Endothelial cell of umbilical vein (primary cell): ENCODE results near the gene TLE3. TPM values are rescaled to one million over a fixed set of nuclear protein-coding genes. Genes with fewer than 3 reads are reported as not detected.

Experiments
- BruUV-seq: library from RNA; stranded (reverse); fragments of 400-500 nt; replicated peaks from 2 replicates; lab custom pipeline; 2021; lab: Mats Ljungman, UMichigan
- CTCF ChIA-PET: fragments of 300-600, 350-600 bp; sonication (Branson Sonifier 250); formaldehyde crosslinking; loops from one replicate; lab custom pipeline; 2021; ENCODE audit warnings: antibody characterized with exemption, inconsistent platforms; lab: Charles Lee
- POLR2A ChIA-PET: fragments of 300-600, 350-600 bp; sonication (Branson Sonifier 250); formaldehyde crosslinking; loops from one replicate; lab custom pipeline; 2021; ENCODE audit warnings: antibody characterized with exemption, inconsistent platforms; lab: Charles Lee
- DNase-seq: peaks from one replicate; pipeline ENCODE4 v3.0.0-alpha.2; 2011; ENCODE audit warnings: low read depth, low spot score
- FAIRE-seq: peaks from 2 replicates; lab custom pipeline; 2011; peaks lifted over from hg19 to GRCh38; lab: Jason Lieb, UNC
- H2AFZ ChIP-seq: 2 replicates; pipeline ENCODE4 v1.6.0; 2012; ENCODE audit warnings: low read depth, low read length, control low read depth, inconsistent platforms
- H3K27ac ChIP-seq: 2 replicates; pipeline ENCODE4 v1.5.1; 2011; ENCODE audit warnings: low read depth, mild to moderate bottlenecking, control low read depth, low read length, moderate library complexity; ENCODE audit not compliant: insufficient read depth
- H3K27me3 ChIP-seq, 2 experiments: 2 replicates each; pipeline versions ENCODE4 v1.6.0 to v1.6.1; 2011; ENCODE audit warnings: low read length in 2 of 2, mixed read lengths in 1 of 2; ENCODE audit not compliant: control insufficient read depth in 2 of 2, insufficient read depth in 2 of 2
- H3K36me3 ChIP-seq, 2 experiments: 2 replicates in 1 of 2; 3 replicates in 1 of 2; pipeline ENCODE4 v1.5.1; 2011; ENCODE audit warnings: low read length in 2 of 2, mild to moderate bottlenecking in 1 of 2, moderate library complexity in 1 of 2; ENCODE audit not compliant: control insufficient read depth in 2 of 2, insufficient read depth in 2 of 2; ENCODE audit errors: extremely low read depth in 1 of 2
- H3K4me1 ChIP-seq: 3 replicates; pipeline ENCODE4 v1.5.1; 2011; ENCODE audit warnings: mild to moderate bottlenecking, low read length; ENCODE audit not compliant: control insufficient read depth, insufficient read depth; ENCODE audit errors: extremely low read depth
- H3K4me2 ChIP-seq: 2 replicates; pipeline ENCODE4 v1.6.1; 2011; ENCODE audit warnings: low read length, control low read depth, mixed read lengths; ENCODE audit not compliant: insufficient read depth
- H3K4me3 ChIP-seq, 3 experiments: fragments of 200-600 bp in 1 of 3; sonication (generic), shearing (Covaris generic) in 1 of 3; replicated peaks in 1 of 3; 2 replicates each; pipeline ENCODE4 v1.5.1; 2011 to 2016; ENCODE audit warnings: control low read depth in 3 of 3, low read length in 3 of 3, mild to moderate bottlenecking in 2 of 3, inconsistent platforms in 1 of 3, low read depth in 1 of 3, moderate library complexity in 1 of 3; ENCODE audit not compliant: insufficient read depth in 1 of 3
- H3K79me2 ChIP-seq: 2 replicates; pipeline ENCODE4 v1.6.0; 2012; ENCODE audit warnings: low read length, inconsistent platforms; ENCODE audit not compliant: control insufficient read depth, insufficient read depth
- H3K9ac ChIP-seq: replicated peaks from 2 replicates; pipeline ENCODE3; 2011; ENCODE audit warnings: low read length, control low read depth; ENCODE audit not compliant: insufficient read depth; ENCODE audit errors: extremely low read depth
- H3K9me1 ChIP-seq: replicated peaks from 3 replicates; pipeline ENCODE4 v1.6.0; 2011; ENCODE audit warnings: mild to moderate bottlenecking, low read length; ENCODE audit not compliant: control insufficient read depth, insufficient read depth; ENCODE audit errors: extremely low read depth
- H3K9me3 ChIP-seq: replicated peaks from 2 replicates; pipeline ENCODE4 v1.5.1; 2012; ENCODE audit warnings: low read length, inconsistent platforms; ENCODE audit not compliant: control insufficient read depth, insufficient read depth
- H4K20me1 ChIP-seq: replicated peaks from 2 replicates; pipeline ENCODE3; 2011; ENCODE audit warnings: mild to moderate bottlenecking, low read length; ENCODE audit not compliant: control insufficient read depth, insufficient read depth; ENCODE audit errors: extremely low read depth
- EZH2 ChIP-seq: IDR thresholded peaks from 2 replicates; pipeline ENCODE4 v1.6.1; 2012; ENCODE audit warnings: borderline replicate concordance, low read depth, mild to moderate bottlenecking, moderate library complexity, low read length, inconsistent platforms; ENCODE audit not compliant: severe bottlenecking
- FOS ChIP-seq: IDR thresholded peaks from 2 replicates; pipeline ENCODE4 v1.6.1; 2011; ENCODE audit warnings: mild to moderate bottlenecking, low read length, moderate library complexity, borderline replicate concordance; ENCODE audit not compliant: insufficient read depth
- GATA2 ChIP-seq: IDR thresholded peaks from 2 replicates; pipeline ENCODE4 v1.7.0; 2011; ENCODE audit warnings: low read depth, mild to moderate bottlenecking, moderate library complexity, mixed read lengths, low read length; ENCODE audit not compliant: insufficient read length, insufficient read depth
- JUN ChIP-seq: IDR thresholded peaks from 2 replicates; pipeline ENCODE4 v1.6.1; 2011; ENCODE audit warnings: borderline replicate concordance, low read depth; ENCODE audit not compliant: insufficient read length, insufficient read depth
- MYC ChIP-seq: IDR thresholded peaks from one replicate; pipeline ENCODE4 v1.6.1; 2011; ENCODE audit warnings: mild to moderate bottlenecking, low read depth, low read length
- POLR2A ChIP-seq: IDR thresholded peaks from 2 replicates; pipeline ENCODE4 v1.6.1; 2012; ENCODE audit warnings: low read depth, mild to moderate bottlenecking, control low read depth, low read length
- POLR2AphosphoS5 ChIP-seq: IDR thresholded peaks from 2 replicates; pipeline ENCODE4 v1.6.1; 2012; ENCODE audit warnings: low read depth, mild to moderate bottlenecking, control low read depth, low read length, moderate library complexity; ENCODE audit not compliant: insufficient read depth
- dilution Hi-C: fragments of 300-500 bp; cut with MboI; formaldehyde crosslinking; loops from one replicate; pipeline ENCODE4 v1.15.0; 2019; ENCODE audit warnings: low sequenced_read_pairs; ENCODE audit not compliant: extremely low pct_ligation_motif_present
- intact Hi-C: fragments of 100-400 bp; cut with micrococcal nuclease; formaldehyde crosslinking; loops from one replicate; pipeline ENCODE4 v1.10.0; 2022
- polyA plus RNA-seq, 4 experiments: library from polyadenylated mRNA; depleted of rRNA in 3 of 4; stranded (reverse) in 3 of 4; unstranded in 1 of 4; fragments of >200 nt; gene quantifications; 2 replicates each; pipeline versions ENCODE4 v1.2.1 to v1.2.3, GENCODE V29; 2011 to 2012; ENCODE audit warnings: missing spikeins in 1 of 4
- total RNA-seq: library from RNA; stranded (reverse); gene quantifications from 2 replicates; pipeline ENCODE4 v1.2.3, GENCODE V29; 2021
- TF ChIP-seq, protein P1 (sequence below): IDR thresholded peaks from 2 replicates; pipeline ENCODE4 v1.6.1; 2011; ENCODE audit not compliant: insufficient read depth, insufficient read length
- TF ChIP-seq, protein P2 (sequence below), 2 donors: IDR thresholded peaks; 1 replicate in 1 of 2; 2 replicates in 1 of 2; pipeline ENCODE4 v1.5.1; 2011; ENCODE audit warnings: low read length in 2 of 2, mild to moderate bottlenecking in 2 of 2, moderate library complexity in 2 of 2, control low read depth in 1 of 2, inconsistent platforms in 1 of 2, low read depth in 1 of 2; ENCODE audit not compliant: insufficient read depth in 1 of 2; ENCODE audit errors: extremely low read depth in 1 of 2

The TLE3 gene
- total and polyA plus RNA-seq, 2 donors (not counting 3 experiments of a cell fraction or from before 2014, with no cell fraction given): 40.5 to 56.9 TPM

DNA sequence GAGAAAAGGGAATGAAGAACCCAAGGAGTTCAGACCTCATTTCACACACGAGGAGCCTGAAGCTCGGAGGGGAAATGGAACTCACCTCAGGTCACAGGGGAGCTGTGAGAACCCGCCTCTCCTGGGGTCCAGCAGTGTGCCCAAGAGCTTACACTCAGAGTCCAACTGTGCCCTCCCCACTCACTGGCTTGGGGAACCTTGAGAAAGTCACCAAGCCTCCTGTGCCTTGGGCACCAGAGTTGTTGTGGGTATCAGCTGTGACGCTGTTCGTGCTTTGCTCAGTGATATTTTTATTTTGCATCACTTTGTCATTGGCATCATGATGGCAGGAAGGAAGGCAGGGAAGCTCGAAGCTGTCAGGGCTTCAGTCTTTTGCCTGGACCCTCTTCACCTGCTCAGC lies 83.4 kb downstream of the TLE3 start:
- no peak overlapping the region for H3K4me2 ChIP-seq
- H3K4me1 ChIP-seq: no peaks in the 10 kb centered on the region
- FAIRE-seq (no peak), DNase-seq (no peak)
- ChIA-PET POLR2A (no interaction called here), CTCF (no interaction called here)
- dilution Hi-C loops: no loop called here
- TF ChIP-seq EZH2 (no peak), GATA2 (no peak), FOS (no peak), JUN (no peak), MYC (no peak), POLR2AphosphoS5 (no peak), POLR2A (no peak)
- TF ChIP-seq, protein P1, sequence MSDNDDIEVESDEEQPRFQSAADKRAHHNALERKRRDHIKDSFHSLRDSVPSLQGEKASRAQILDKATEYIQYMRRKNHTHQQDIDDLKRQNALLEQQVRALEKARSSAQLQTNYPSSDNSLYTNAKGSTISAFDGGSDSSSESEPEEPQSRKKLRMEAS: no peak
- TF ChIP-seq, protein P2, sequence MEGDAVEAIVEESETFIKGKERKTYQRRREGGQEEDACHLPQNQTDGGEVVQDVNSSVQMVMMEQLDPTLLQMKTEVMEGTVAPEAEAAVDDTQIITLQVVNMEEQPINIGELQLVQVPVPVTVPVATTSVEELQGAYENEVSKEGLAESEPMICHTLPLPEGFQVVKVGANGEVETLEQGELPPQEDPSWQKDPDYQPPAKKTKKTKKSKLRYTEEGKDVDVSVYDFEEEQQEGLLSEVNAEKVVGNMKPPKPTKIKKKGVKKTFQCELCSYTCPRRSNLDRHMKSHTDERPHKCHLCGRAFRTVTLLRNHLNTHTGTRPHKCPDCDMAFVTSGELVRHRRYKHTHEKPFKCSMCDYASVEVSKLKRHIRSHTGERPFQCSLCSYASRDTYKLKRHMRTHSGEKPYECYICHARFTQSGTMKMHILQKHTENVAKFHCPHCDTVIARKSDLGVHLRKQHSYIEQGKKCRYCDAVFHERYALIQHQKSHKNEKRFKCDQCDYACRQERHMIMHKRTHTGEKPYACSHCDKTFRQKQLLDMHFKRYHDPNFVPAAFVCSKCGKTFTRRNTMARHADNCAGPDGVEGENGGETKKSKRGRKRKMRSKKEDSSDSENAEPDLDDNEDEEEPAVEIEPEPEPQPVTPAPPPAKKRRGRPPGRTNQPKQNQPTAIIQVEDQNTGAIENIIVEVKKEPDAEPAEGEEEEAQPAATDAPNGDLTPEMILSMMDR (IDR thresholded peaks at IDR 0.05; ENCODE audit: extremely low read depth in 1 of 2, insufficient read depth in 1 of 2, low read depth in 1 of 2, low read length in 2 of 2): no peak
- no peak overlapping the region for H3K9ac ChIP-seq
- H3K4me3 ChIP-seq: no peak overlapping the region
- H3K36me3 ChIP-seq: no peaks in the 10 kb centered on the region
- no peaks in the 10 kb centered on the region for H3K79me2 ChIP-seq
- BruUV-seq: no TSS peak
- H3K27me3 ChIP-seq: peaks cover 0 to 2% of the 10 kb centered on the region in 2 experiments
- no peak overlapping the region for H3K27ac ChIP-seq
- H2AFZ ChIP-seq: no peak overlapping the region
- no peaks in the 10 kb centered on the region for H4K20me1 ChIP-seq
- intact Hi-C loops: no loop called here
- H3K9me1 ChIP-seq: no peaks in the 10 kb centered on the region
- H3K9me3 ChIP-seq: no peaks in the 10 kb centered on the region
